ENCODE measurements around the gene NME5.

GRCh38 chr5:138163721-138164120 lies 24.5 kb upstream of the NME5 start:
- TF ChIP-seq MAX (IDR thresholded peaks at IDR 0.05) = no peak
- no peak for TF ChIP-seq SMAD1 (CRISPR knock-in tag; IDR thresholded peaks at IDR 0.05; ENCODE audit: borderline replicate concordance, low read depth)
- no peak for TF ChIP-seq NR2F6 (IDR thresholded peaks at IDR 0.05)
- TF ChIP-seq NR2F6 (CRISPR knock-in tag; IDR thresholded peaks at IDR 0.05) = no peak
- no peak for TF ChIP-seq ZNF232 (CRISPR knock-in tag; IDR thresholded peaks at IDR 0.05; ENCODE audit: borderline replicate concordance)
- no peak for TF ChIP-seq CTCF (CRISPR knock-in tag; IDR thresholded peaks at IDR 0.05)
- TF ChIP-seq SRF (IDR thresholded peaks at IDR 0.05; ENCODE audit: low read depth, low read length) = no peak
